HepG2 (cell line): ENCODE results near the gene SLC16A9. TPM values are rescaled to one million over a fixed set of nuclear protein-coding genes. Genes with fewer than 3 reads are reported as not detected.

Experiments
- ATAC-seq: fragments of 200-7000 bp; cut with Tn5 transposase; 3 replicates; pipeline ENCODE4 v1.9.1; 2020; ENCODE audit warnings: mild to moderate bottlenecking, moderate library complexity
- BruUV-seq: library from RNA; stranded (reverse); fragments of 400-500 nt; replicated peaks from 2 replicates; lab custom pipeline; 2021; lab: Mats Ljungman, UMichigan
- CTCF ChIA-PET: fragments of 300-600 bp; formaldehyde crosslinking; extraction: SDS; loops from one replicate; lab custom pipeline; 2021; ENCODE audit warnings: low total read pairs, inconsistent platforms, low intra/inter-chr PET ratio; lab: Yijun Ruan, JAX
- POLR2A ChIA-PET: fragments of 350-600 bp; sonication (Branson Sonifier 250); formaldehyde crosslinking; loops from one replicate; lab custom pipeline; 2020; ENCODE audit warnings: antibody characterized with exemption, inconsistent platforms; lab: Yijun Ruan, JAX
- DNase-seq: peaks from one replicate; pipeline ENCODE4 v3.0.0-alpha.2; 2015; ENCODE audit warnings: low spot score
- FAIRE-seq: peaks from 3 replicates; lab custom pipeline; 2011; peaks lifted over from hg19 to GRCh38; lab: Jason Lieb, UNC
- H2AFZ ChIP-seq: one replicate; pipeline ENCODE4 v1.6.1; 2011; ENCODE audit warnings: low read length, inconsistent platforms
- H3K27ac ChIP-seq: fragments of 300-600 bp; 3 replicates; pipeline ENCODE4 v1.8.0; 2011; ENCODE audit warnings: mixed run types, mild to moderate bottlenecking, mixed read lengths, low read length, inconsistent platforms; ENCODE audit not compliant: insufficient read depth; ENCODE audit errors: extremely low read length
- H3K27me3 ChIP-seq, 2 experiments: fragments of 200-600 bp in 1 of 2; 2 replicates in 1 of 2; 3 replicates in 1 of 2; pipeline versions ENCODE4 v1.6.0 to v1.8.0; 2011; ENCODE audit warnings: low read length in 2 of 2, mild to moderate bottlenecking in 2 of 2, moderate library complexity in 2 of 2, inconsistent platforms in 1 of 2; ENCODE audit not compliant: insufficient read depth in 2 of 2, control insufficient read depth in 1 of 2
- H3K36me3 ChIP-seq, 2 experiments: fragments of 200-600 bp in 1 of 2; replicated peaks in 1 of 2; 2 replicates in 1 of 2; 3 replicates in 1 of 2; pipeline versions ENCODE4 v1.5.1 to v1.8.0; 2011; ENCODE audit warnings: low read length in 2 of 2, inconsistent platforms in 1 of 2; ENCODE audit not compliant: insufficient read depth in 2 of 2, control insufficient read depth in 1 of 2
- H3K4me1 ChIP-seq: 2 replicates; pipeline ENCODE4 v1.5.1; 2012; ENCODE audit warnings: low read length, inconsistent platforms; ENCODE audit not compliant: insufficient read depth
- H3K4me2 ChIP-seq: 2 replicates; pipeline ENCODE4 v1.6.0; 2011; ENCODE audit warnings: low read depth, low read length, inconsistent platforms
- H3K4me3 ChIP-seq, 3 experiments: fragments of 200-600 bp in 1 of 3; sonication (generic), shearing (Covaris generic) in 1 of 3; replicated peaks in 1 of 3; 2 replicates each; pipeline ENCODE4 v1.5.1; 2011 to 2016; ENCODE audit warnings: low read length in 3 of 3, inconsistent platforms in 2 of 3, low read depth in 2 of 3, mild to moderate bottlenecking in 2 of 3, control low read depth in 1 of 3, mixed read lengths in 1 of 3; ENCODE audit not compliant: insufficient read depth in 1 of 3
- H3K79me2 ChIP-seq: one replicate; pipeline ENCODE4 v1.6.1; 2011; ENCODE audit warnings: low read length, inconsistent platforms; ENCODE audit not compliant: insufficient read depth
- H3K9ac ChIP-seq: 2 replicates; pipeline ENCODE4 v1.6.0; 2011; ENCODE audit warnings: mild to moderate bottlenecking, low read depth, low read length, inconsistent platforms; ENCODE audit not compliant: insufficient read depth
- H3K9me3 ChIP-seq: 2 replicates; pipeline ENCODE4 v1.5.1; 2012; ENCODE audit warnings: mild to moderate bottlenecking, low read length
- H4K20me1 ChIP-seq: 2 replicates; pipeline ENCODE4 v1.6.0; 2011; ENCODE audit warnings: inconsistent platforms, mild to moderate bottlenecking, low read length, moderate library complexity; ENCODE audit not compliant: insufficient read depth
- GPN1 ChIP-seq: sonication (generic); formaldehyde crosslinking; IDR thresholded peaks from 2 replicates; pipeline ENCODE4 v1.5.1; 2020; ENCODE audit warnings: missing genetic modification reagents, borderline replicate concordance
- HDAC1 ChIP-seq: sonication (generic); formaldehyde crosslinking; IDR thresholded peaks from 2 replicates; pipeline ENCODE4 v1.5.1; 2020; ENCODE audit warnings: mild to moderate bottlenecking, missing genetic modification reagents
- KDM5A ChIP-seq: fragments of 200-600 bp; sonication (generic); IDR thresholded peaks from 2 replicates; pipeline ENCODE4 v1.7.0; 2018; ENCODE audit warnings: antibody characterized with exemption, mild to moderate bottlenecking, low read length, borderline replicate concordance
- MIER2 ChIP-seq: IDR thresholded peaks from 2 replicates; pipeline ENCODE4 v1.6.1; 2016; ENCODE audit warnings: missing biosample characterization, missing genetic modification reagents
- STAT5B ChIP-seq: sonication (generic); formaldehyde crosslinking; IDR thresholded peaks from 2 replicates; pipeline ENCODE4 v1.4.0; 2020; ENCODE audit warnings: missing genetic modification reagents
- TBP ChIP-seq: sonication (generic); formaldehyde crosslinking; IDR thresholded peaks from 2 replicates; pipeline ENCODE4 v1.5.0; 2020; ENCODE audit warnings: missing genetic modification reagents
- YEATS2 ChIP-seq: sonication (generic); formaldehyde crosslinking; IDR thresholded peaks from 2 replicates; pipeline ENCODE4 v1.4.0; 2020; ENCODE audit warnings: missing genetic modification reagents, borderline replicate concordance
- ZBTB46 ChIP-seq: sonication (generic); formaldehyde crosslinking; IDR thresholded peaks from 2 replicates; pipeline ENCODE4 v1.4.0; 2020; ENCODE audit warnings: mild to moderate bottlenecking, missing genetic modification reagents, borderline replicate concordance
- ZNF24 ChIP-seq: fragments of 450-650 bp; IDR thresholded peaks from 2 replicates; pipeline ENCODE4 v1.6.1; 2017; ENCODE audit warnings: antibody characterized with exemption, mild to moderate bottlenecking
- ZNF362 ChIP-seq: sonication (generic); formaldehyde crosslinking; IDR thresholded peaks from 2 replicates; pipeline ENCODE4 v1.4.0; 2020; ENCODE audit warnings: missing genetic modification reagents, mild to moderate bottlenecking, borderline replicate concordance
- ZNF800 ChIP-seq: sonication (generic); formaldehyde crosslinking; IDR thresholded peaks from 2 replicates; pipeline ENCODE4 v1.4.0; 2020; ENCODE audit warnings: missing genetic modification reagents
- WGBS: methylation state at CpG from one replicate; pipeline ENCODE4 v1.1.6; 2017; ENCODE audit warnings: low lambda C conversion rate; 5-methylcytosine and 5-hydroxymethylcytosine counted together
- in situ Hi-C: cut with HindIII; loops from 2 replicates; pipeline ENCODE4 v1.10.0; 2017; ENCODE audit warnings: low pct_unique_long_range_greater_than_20kb; ENCODE audit not compliant: extremely low pct_ligation_motif_present
- intact Hi-C: fragments of 100-400 bp; cut with micrococcal nuclease; formaldehyde crosslinking; loops from one replicate; pipeline ENCODE4 v1.10.0; 2022; ENCODE audit not compliant: unreplicated experiment
- polyA plus RNA-seq, 8 experiments: library from polyadenylated mRNA; depleted of rRNA in 3 of 8; stranded (reverse) in 7 of 8; unstranded in 1 of 8; fragments of >200 nt; fragmentation: Illumina TruSeq in 4 of 8; extraction: Trizol in 4 of 8; gene quantifications; 2 replicates each; pipeline versions ENCODE4 v1.2.1 to v1.2.3, GENCODE V29; 2011 to 2016; ENCODE audit warnings: low read depth in 4 of 8, missing spikeins in 1 of 8, mixed read lengths in 1 of 8; ENCODE audit not compliant: insufficient read depth in 1 of 8
- total RNA-seq, 5 experiments: library from RNA; depleted of rRNA; stranded (reverse); fragments of >200 nt; fragmentation: Illumina TruSeq; extraction: Trizol; gene quantifications; 2 replicates each; pipeline ENCODE4 v1.2.3, GENCODE V29; 2016; ENCODE audit warnings: low read depth in 1 of 5
- TF ChIP-seq, protein P1 (sequence below): sonication (generic); formaldehyde crosslinking; IDR thresholded peaks from 2 replicates; pipeline ENCODE4 v1.4.0; 2020; ENCODE audit warnings: missing genetic modification reagents

The SLC16A9 gene
- total and polyA plus RNA-seq, 2 of the 13 experiments (the other 11 are each of a cell fraction or from before 2014, with no cell fraction given): 0.01 to 0.09 TPM

GRCh38 chr10:59719374-59719773 lies 9.7 kb upstream of the SLC16A9 start:
- DNase-seq: no peak
- H3K4me3 ChIP-seq: no peak overlapping the region
- no peaks in the 10 kb centered on the region for H3K27me3 ChIP-seq
- H3K27ac ChIP-seq: no peak overlapping the region
- FAIRE-seq: no peak
- TF ChIP-seq YEATS2 (CRISPR knock-in tag): no peak
- no peak for TF ChIP-seq HDAC1 (CRISPR knock-in tag)
- no peak for TF ChIP-seq ZNF362 (CRISPR knock-in tag)
- no peak for TF ChIP-seq MIER2
- H3K79me2 ChIP-seq: no peaks in the 10 kb centered on the region
- no peaks in the 10 kb centered on the region for H4K20me1 ChIP-seq
- H3K4me2 ChIP-seq: no peak overlapping the region
- in situ Hi-C loops (no loop called here), intact Hi-C loops (no loop called here)
- no peak overlapping the region for H2AFZ ChIP-seq
- H3K9me3 ChIP-seq: no peaks in the 10 kb centered on the region
- no TSS peak for BruUV-seq
- H3K36me3 ChIP-seq: no peaks in the 10 kb centered on the region
- ATAC-seq: no peak
- POLR2A ChIA-PET: no interaction called here
- no peak overlapping the region for H3K9ac ChIP-seq
- WGBS: 0% methylated on average over 2 of the region's 2 CpGs
- no peaks in the 10 kb centered on the region for H3K4me1 ChIP-seq
- CTCF ChIA-PET: no interaction called here

GRCh38 chr10:59718257-59718656 lies 8.6 kb upstream of the SLC16A9 start:
- ATAC-seq: no peak
- in situ Hi-C loops (no loop called here), intact Hi-C loops (no loop called here)
- no peaks in the 10 kb centered on the region for H3K9me3 ChIP-seq
- DNase-seq: no peak
- no peak for FAIRE-seq
- 4% methylated on average over 2 of the region's 2 CpGs for WGBS
- POLR2A ChIA-PET: no interaction called here
- no peaks in the 10 kb centered on the region for H4K20me1 ChIP-seq
- no peak overlapping the region for H3K27ac ChIP-seq
- H3K4me3 ChIP-seq: no peak overlapping the region
- no peaks in the 10 kb centered on the region for H3K36me3 ChIP-seq
- no peak overlapping the region for H2AFZ ChIP-seq
- no peak overlapping the region for H3K9ac ChIP-seq
- H3K79me2 ChIP-seq: no peaks in the 10 kb centered on the region
- no peaks in the 10 kb centered on the region for H3K27me3 ChIP-seq
- CTCF ChIA-PET: no interaction called here
- no peaks in the 10 kb centered on the region for H3K4me1 ChIP-seq
- no peak overlapping the region for H3K4me2 ChIP-seq
- no TSS peak for BruUV-seq
- TF ChIP-seq KDM5A (no peak), ZNF800 (CRISPR knock-in tag) (no peak), STAT5B (CRISPR knock-in tag) (no peak), GPN1 (CRISPR knock-in tag) (no peak), ZBTB46 (CRISPR knock-in tag) (no peak), TBP (CRISPR knock-in tag) (no peak), ZNF24 (no peak)
- TF ChIP-seq, protein P1, sequence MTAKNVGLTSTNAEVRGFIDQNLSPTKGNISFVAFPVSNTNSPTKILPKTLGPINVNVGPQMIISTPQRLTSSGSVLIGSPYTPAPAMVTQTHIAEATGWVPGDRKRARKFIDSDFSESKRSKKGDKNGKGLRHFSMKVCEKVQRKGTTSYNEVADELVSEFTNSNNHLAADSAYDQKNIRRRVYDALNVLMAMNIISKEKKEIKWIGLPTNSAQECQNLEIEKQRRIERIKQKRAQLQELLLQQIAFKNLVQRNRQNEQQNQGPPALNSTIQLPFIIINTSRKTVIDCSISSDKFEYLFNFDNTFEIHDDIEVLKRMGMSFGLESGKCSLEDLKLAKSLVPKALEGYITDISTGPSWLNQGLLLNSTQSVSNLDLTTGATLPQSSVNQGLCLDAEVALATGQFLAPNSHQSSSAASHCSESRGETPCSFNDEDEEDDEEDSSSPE (CRISPR knock-in tag): no peak
